GM18517 (cell line): ENCODE measurements around the gene KIF11.
A peak's percentile ranks its signal among the peaks of the same experiment; 100 is the strongest.
"Not testable (repeated sequence)": the region's sequence is repeated elsewhere in the genome, so short reads cannot be mapped to it uniquely, and the experiment has no call there.

Source experiments
- ATAC-seq: cut with Tn5 transposase; IDR thresholded peaks from one replicate; pipeline ENCODE4 v1.9.1; 2021; ENCODE audit warnings: mild to moderate bottlenecking, moderate library complexity; ENCODE audit not compliant: unreplicated experiment

The KIF11 gene

DNA sequence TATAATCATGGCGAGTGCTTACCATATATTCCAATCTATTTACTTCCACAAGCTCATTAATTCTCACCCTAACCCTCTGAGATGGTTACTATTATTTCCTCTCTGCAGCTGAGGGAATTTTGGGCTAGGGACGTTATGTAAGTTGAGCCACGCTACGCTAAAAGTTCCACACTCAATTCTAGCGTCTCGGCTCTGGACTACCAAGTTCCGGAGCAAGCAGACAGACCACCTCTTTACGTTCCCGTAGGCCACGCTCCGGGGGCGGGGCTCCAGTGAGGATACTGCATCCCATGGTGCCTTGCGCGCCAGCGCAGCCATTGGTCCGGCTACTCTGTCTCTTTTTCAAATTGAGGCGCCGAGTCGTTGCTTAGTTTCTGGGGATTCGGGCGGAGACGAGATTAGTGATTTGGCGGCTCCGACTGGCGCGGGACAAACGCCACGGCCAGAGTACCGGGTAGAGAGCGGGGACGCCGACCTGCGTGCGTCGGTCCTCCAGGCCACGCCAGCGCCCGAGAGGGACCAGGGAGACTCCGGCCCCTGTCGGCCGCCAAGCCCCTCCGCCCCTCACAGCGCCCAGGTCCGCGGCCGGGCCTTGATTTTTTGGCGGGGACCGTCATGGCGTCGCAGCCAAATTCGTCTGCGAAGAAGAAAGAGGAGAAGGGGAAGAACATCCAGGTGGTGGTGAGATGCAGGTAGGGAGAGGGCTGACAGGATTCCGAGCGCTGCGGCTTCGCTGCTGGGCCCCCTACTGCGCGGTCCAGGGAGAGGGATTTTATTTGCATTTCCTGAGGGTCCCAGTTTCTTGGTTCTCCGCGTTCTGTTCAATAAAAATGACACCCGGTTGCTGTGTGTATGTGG is at the start of gene KIF11:
KIF11 (plus strand) TSS at position 370 of the 858 bp plus-strand sequence; CDS start at position 616, 246 bp downstream.
- ATAC-seq = peak; percentile 79

DNA sequence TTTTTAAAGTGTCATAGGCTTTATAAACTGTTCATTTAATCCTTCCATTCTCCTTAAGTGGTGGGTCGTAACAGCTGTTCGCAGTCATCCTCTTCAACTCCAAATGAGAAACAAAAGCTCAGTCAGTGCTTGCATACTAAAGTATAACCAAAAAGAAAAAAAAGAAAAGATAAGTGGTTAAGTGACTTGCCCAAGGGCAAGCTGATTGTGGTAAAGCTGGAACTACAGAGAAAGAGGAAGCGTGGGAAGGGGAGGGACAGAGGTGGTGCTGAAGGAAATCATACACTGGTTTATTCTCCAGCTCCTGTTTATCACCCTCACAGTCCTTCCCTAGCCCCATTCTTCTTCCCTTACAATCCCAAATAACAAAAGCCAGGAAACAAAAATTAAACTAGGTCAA is 48.6 kb upstream of the KIF11 start:
- no peak for ATAC-seq

DNA sequence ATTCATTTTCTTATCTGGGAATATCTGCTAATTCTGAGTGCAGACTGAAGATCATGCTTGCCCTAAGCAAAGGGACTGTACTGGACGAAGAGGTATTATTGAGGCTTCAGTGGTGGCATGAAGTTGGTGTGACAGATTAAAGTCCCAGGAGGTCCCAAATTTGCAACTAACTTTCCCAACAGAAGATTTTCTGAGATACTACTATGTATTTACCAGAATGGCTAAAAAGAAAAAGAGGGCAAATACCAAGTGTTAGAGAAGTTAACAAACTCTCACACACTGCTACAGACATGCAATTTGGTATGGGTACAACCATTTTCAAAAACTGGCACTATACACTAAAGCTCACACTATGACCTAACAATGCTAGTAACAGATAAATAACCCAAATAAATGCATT is 47.4 kb upstream of the KIF11 start:
- ATAC-seq = no peak

DNA sequence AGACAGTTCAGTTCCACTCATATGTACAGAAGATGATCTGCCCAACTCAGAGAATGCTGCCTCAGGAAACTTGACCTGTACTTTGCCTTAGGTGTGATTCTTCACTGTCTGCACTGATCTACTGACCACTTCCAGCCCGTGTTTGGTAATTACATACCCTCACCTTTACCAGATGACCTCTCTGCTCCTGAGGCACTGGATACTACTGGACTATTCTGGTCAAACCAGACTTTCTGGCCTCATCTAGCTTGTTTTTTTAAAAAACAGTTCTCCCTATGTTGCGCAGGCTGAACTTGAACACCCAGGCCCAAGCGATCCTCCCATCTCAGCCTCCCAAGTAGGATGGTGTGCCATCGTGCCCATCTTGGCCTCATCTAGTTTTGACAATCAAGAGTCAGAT is 45.3 kb upstream of the KIF11 start:
- no peak for ATAC-seq

DNA sequence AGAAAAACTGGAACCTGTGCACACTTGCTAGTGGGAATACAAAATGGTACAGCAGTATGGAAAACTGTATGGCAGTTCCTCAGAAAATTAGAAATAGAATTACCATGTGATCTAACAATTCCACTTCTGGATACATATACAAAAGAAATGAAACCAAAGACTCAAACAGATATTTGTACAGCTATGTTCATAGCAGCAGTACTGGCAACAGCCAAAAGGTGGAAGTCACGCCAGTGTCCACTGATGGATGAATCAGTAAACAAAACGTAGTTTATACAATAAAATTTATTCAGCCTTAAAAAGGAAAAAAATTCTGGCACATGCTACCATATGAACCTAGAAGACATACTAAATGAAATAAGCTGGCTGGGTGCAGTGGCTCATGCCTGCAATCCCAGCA is 42.0 kb upstream of the KIF11 start:
- no peak for ATAC-seq

DNA sequence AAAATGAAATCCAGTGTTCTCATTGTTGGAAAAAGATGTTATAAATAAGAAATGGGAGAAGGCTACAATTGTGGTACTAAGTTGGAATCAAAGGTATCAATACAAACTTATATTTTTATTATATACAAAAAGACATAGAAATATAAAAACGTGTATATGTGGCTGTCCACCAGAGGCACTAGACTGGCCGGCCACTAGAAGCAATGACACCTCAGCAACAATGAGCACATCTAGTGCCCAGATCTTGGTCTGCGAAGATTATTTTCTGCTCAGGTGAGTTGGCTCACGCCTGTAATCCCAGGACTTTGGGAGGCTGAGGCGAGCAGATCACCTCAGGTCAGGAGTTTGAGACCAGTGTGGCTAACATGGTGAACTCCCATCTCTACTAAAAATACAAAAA is 40.6 kb upstream of the KIF11 start:
- no peak for ATAC-seq

DNA sequence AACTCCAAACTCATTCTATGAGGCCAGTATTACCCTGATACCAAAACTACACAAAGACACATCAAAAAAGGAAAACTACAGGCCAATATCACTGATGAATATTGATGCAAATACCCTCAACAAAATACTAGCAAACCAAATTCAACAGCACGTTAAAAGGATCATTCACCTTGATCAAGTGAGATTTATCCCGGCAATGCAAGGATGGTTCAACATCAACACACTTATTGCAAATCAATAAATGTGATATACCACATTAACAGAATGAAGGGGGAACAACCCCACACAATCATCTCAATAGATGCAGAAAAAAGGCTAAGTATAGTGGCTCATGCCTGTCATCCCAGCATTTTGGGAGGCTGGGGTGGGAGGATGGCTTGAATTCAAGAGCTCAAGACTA is 39.0 kb upstream of the KIF11 start:
- no peak for ATAC-seq

DNA sequence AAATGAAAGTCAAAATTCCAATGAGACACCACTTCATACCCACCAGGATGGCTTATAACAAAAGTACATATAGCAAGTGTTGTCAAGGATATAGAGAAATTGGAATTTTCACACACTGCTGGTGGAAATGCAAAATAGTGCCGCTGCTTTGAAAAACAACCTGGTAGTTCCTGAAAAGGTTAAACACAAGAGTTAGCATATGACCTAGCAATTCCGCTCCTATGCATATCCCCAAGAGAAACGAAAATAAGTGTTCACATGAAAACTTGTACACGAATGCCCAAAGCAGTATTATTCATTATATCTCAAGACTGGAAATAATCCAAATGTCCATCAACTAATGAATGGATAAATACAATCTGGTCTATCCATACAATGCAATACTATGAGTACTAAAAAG is 33.9 kb upstream of the KIF11 start:
- ATAC-seq = no peak

DNA sequence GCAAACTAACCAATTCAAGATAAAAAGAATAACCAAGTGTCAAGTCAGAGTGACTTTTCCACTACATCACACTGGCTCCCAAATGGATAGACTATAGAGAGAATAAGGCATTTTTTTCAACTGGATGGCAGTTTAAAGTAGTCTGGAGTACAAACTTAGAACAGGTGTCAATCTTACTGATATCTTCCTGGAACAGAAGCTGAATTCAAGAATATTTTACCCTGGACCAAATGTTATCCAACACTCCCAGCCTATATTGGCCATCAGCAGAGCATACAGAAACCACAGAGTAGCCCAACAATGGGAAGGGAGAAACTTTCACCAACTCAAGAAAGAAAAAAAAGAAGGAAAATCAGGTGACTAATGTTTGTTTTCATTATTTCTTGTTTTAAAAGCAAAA is 30.5 kb upstream of the KIF11 start:
- ATAC-seq = no peak

DNA sequence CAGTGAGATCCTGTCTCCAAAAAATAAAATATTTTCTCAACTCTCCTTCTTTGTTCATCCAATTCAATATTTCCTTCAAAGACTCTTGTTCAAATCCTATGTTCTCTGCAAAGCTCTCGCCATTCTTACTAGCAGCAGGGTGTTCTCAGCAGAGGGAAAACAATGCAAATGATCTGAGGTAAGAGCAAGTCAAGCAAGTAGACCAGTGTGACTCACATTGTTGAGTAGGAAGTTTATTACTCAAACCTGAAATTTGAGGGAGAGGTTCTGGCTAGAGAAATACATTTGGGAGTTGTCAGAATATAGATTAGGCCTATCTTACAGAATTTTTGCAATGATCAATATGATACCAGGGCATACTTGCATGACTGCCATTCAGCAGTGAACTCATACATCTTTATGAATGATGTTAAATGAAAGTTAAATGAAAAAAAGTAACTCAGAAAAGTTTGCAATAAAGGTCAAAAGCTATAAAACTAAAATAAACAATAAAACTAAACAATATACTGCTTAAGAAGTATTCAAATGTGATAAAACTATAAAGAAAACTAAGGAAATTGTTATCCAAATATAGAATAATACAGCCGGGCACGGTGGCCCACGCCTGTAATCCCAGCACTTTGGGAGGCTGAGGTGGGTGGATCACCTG is 24.9 kb upstream of the KIF11 start:
- peak; percentile 48 for ATAC-seq

DNA sequence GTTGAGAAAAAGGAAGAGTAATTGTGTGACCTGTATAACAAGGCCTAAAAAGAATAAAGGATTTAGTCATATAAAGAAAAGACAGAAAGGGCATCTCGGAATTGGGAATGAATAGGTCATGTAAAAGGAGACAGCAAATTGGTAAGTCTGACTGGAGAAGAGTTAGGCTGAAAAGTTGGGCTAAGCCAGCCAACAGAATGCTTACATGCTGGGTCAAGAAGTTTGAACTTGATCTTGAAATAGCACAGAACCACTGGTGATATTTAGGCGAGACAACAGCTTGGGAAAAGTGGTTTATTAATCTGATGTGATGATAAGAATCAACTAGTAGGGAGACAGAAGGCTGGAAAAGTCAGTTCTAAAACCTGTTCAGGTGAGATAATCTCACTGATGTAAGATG is 23.9 kb upstream of the KIF11 start:
- no peak for ATAC-seq

DNA sequence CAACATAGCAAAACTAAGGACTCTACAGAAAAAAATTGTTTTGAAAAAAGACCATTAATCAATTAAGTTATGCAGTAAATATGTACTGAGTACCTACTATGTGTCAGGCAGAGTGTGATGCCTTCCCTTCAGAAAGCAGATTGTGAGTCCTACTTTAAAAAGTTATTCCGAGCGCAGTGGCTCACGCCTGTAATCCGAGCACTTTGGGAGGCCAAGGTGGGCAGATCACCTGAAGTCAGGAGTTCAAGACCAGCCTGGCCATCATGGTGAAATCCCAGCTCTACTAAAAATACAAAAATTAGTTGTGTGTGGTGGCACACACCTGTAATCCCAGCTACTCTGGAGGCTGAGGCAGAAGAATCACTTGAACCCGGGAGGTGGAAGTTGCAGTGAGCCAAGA is 23.3 kb upstream of the KIF11 start:
- not testable (repeated sequence) for ATAC-seq

DNA sequence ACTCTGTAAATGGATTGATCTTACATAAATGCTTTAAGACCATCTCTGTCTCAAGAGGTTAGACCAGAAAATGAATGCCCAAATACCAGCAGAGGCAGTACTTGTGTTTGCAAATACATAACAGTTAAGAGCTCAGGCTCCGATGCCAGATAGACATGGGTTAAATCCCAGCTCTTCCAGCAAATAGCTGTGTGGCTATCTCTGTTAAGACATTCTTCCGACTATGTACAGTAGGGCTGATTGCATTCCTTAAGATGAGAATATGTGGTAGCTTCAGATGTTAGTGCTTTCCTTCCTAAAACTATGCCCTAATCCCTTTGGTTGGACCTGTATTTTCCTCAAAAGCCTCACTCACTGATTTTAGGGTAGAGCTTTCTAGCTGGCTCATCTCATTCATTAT is 21.3 kb upstream of the KIF11 start:
- no peak for ATAC-seq

DNA sequence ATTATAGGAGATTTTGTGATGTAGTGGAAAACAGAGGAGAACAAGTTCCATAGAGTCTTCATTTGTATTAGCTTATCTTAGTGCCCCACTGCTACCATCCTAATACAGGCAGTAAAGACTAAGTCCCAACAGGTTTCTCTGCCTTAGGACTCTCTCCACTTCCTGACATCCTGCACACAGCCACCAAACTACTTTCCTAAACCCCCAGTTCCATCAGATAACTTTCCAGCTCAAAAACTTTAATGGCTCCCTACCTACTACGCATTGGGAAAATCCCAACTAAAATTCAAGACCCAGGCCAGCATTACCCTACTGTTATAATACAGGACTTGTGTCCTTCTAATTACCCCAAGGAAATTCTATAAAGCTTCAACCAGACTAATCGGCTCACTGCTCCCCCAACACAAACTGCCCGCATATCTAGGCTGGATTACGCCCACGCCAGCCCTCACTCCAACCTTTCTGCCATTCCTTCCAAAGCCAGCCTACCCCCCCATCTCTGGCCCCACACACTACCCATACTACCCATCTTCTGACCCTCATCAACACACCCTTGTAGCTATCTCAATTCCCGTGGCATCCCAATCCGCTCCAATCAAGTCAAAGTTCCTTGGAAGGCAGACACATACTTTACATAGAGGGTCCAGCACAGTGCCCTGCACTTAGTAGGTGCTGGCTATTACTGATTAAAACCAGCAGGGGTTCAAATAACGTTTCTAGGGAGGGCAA is 20.4 kb upstream of the KIF11 start:
- ATAC-seq = no peak

DNA sequence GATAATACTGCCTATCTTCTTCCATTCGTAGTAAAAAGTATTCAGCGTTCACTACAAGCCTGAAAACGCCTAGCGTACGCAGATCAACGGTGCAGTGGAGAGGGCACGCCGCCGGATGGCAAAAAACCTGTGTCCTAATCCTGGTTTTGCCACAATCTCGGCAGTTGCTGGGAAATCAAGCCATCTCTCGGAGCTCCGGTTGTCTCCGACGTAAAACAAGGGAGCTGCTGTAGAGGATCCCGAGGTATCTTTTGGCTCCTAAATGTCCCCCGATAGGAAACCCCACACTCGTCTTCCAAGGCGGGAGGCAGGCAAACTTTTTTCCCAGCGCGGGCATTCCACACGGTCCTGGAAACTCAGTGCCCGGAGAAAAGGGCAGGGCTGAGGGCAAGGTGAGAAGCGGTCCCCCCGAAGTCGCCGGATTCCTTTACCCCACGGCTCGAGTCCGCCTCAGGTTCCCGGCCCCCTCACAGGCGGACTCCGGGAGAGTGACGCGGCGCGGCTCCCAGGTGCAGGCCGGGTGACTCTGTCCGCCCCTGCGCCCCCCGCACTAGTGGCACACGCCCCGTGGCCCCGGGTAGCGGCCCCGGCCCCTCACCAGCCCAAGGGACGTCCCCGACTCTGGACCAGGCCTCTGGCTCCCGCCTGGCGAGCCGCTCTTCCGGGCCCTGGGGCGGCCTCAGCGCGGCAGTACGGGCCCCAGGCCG is 19.7 kb upstream of the KIF11 start:
- ATAC-seq = no peak

DNA sequence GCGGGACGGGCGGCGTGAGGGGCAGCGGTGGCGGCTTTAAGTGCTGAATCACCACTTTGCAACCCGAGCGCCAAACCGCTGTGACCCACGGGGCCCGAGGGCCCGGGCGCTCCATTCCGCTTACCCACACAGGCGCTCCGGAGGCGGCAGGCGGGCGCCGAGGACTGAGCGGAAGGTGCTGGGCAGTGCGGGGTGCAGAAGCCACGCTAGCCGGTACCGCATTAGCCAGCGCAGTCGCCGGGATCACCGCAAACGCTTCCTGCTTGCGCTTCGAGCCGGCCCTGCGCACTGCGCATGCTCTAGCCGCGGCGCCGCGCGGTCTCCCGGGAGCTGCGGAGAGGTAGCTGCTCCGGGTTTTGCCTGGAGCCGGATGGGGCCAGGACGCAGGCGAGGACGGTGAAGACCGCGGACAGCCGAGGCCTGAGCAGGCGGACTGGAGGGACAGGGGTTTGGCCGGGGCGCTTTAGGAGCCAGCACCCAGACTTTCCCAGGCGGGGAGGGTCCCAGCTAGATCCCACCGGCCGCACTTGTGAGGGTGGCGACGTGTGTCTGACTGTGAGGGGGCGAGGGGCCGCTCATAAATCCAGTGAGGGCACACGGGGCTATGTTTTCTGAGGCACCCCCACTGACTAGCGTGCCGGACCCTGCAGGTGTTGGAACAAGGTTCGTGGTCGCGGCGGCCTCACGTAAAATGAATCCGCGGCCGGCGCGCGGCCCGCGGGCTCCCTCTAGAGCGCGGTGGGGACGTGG is 19.0 kb upstream of the KIF11 start, which contains the start of gene IDE:
IDE (minus strand) TSS at position 296 of the 750 bp plus-strand sequence; CDS start at position 222, 74 bp downstream.
- peak; percentile 70 for ATAC-seq

DNA sequence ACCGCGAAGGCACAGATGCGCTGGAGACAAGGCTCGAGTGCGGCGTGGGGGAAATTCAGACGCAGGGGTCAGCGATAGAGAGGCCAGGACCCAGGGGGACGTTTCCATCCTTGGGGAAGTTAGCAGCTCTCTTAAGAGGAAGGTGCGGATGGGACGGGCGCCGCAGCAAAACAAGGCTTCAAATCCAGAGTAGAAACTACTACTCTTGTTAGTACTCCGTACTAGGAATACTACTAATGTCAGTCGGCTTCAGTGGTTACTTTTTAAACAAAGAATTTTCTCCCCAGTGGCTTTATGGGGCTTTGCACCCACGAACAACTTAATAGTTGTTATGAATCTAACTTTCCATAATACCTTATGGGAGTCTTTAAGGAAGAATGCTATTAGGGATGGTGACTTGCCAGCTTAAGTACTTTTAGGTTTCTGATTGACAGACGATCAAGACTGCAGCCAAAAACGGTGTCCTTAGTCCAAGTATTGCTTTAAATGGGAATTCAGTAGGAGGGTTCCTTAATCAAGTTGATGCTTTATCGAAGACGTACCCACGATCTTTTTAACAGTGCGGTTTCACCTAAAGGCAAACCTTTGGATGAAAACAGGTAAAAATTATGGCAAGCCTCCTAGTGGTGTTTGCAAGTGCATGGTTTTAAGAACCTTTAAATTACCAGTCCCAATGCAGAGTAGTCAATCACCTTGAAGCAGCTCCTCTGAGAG is 18.2 kb upstream of the KIF11 start:
- peak; percentile 22 for ATAC-seq

DNA sequence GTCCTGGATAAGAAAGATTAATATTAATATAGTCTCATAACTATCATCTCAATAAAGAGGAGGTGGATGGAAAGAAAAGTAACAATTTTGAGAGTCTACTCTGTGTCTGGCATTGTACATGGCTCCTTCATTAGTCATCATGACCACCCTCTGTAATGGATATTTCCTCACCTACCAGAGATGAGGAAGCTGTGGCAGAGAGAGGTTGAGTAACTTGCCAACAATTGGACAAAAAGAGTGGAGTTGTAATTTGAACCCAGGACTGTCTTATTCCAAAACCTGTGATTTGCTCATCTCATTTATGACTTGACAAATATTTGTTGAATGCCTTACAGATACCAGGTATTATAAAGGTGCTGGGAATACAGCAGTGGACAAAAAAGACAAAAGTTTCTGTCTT is 17.0 kb upstream of the KIF11 start:
- ATAC-seq = no peak

DNA sequence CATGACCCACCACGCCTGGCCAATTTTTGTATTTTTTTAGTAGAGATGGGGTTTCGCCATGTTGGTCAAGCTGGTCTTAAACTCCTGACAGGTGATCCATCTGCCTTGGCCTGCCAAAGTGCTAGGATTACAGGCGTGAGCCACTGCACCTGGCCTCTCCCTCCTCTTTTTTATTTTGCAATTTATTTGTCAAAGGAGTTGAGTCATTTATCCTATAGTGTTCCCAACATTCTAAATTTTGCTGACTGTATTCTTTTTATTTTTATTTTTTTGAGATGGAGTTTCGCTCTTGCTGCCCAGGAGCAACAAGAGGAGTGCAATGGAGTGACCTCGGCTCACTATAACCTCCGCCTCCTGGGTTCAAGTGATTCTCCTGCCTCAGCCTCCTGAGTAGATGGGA is 10.6 kb upstream of the KIF11 start:
- not testable (repeated sequence) for ATAC-seq
